RWPE2 (cell line): ENCODE results near the gene BACE2.
"Not testable (repeated sequence)": the region's sequence is repeated elsewhere in the genome, so short reads cannot be mapped to it uniquely, and the experiment has no call there.

ENCODE experiments used
- ATAC-seq: fragments of 200-7000 bp; cut with Tn5 transposase; 3 replicates; pipeline ENCODE4 v1.9.1; 2021; ENCODE audit warnings: low read depth
- DNase-seq: peaks from one replicate; pipeline ENCODE4 v3.0.0-alpha.2; 2020; ENCODE audit warnings: low spot score
- H3K27ac ChIP-seq: fragments of 450-650 bp; 2 replicates; pipeline ENCODE4 v1.5.1; 2017; ENCODE audit warnings: mild to moderate bottlenecking; ENCODE audit not compliant: poor library complexity, severe bottlenecking
- H3K27me3 ChIP-seq: fragments of 250-450 bp; sonication (Bioruptor Pico); 2 replicates; pipeline ENCODE4 v1.5.1; 2021; ENCODE audit warnings: mild to moderate bottlenecking, moderate library complexity; ENCODE audit not compliant: insufficient read depth, poor library complexity, severe bottlenecking
- H3K36me3 ChIP-seq: fragments of 250-450 bp; sonication (Bioruptor Pico); 2 replicates; pipeline ENCODE4 v1.5.1; 2020; ENCODE audit warnings: low read depth, mild to moderate bottlenecking, moderate library complexity
- H3K4me1 ChIP-seq: fragments of 250-450 bp; sonication (Bioruptor Pico); 2 replicates; pipeline ENCODE4 v1.5.1; 2021; ENCODE audit warnings: mild to moderate bottlenecking, moderate library complexity; ENCODE audit not compliant: insufficient read depth, poor library complexity, severe bottlenecking
- H3K4me3 ChIP-seq: fragments of 250-450 bp; sonication (Bioruptor Pico); 2 replicates; pipeline ENCODE4 v1.5.1; 2021; ENCODE audit warnings: mild to moderate bottlenecking, moderate library complexity; ENCODE audit not compliant: severe bottlenecking
- H3K9me3 ChIP-seq: fragments of 250-450 bp; sonication (Bioruptor Pico); 2 replicates; pipeline ENCODE4 v1.5.1; 2021; ENCODE audit warnings: mild to moderate bottlenecking, moderate library complexity; ENCODE audit not compliant: severe bottlenecking
- TF ChIP-seq, protein P1 (sequence below): fragments of 450-650 bp; IDR thresholded peaks from one replicate; pipeline ENCODE4 v1.5.1; 2017; ENCODE audit warnings: mild to moderate bottlenecking, moderate library complexity; ENCODE audit not compliant: poor library complexity, severe bottlenecking

BACE2 gene

DNA sequence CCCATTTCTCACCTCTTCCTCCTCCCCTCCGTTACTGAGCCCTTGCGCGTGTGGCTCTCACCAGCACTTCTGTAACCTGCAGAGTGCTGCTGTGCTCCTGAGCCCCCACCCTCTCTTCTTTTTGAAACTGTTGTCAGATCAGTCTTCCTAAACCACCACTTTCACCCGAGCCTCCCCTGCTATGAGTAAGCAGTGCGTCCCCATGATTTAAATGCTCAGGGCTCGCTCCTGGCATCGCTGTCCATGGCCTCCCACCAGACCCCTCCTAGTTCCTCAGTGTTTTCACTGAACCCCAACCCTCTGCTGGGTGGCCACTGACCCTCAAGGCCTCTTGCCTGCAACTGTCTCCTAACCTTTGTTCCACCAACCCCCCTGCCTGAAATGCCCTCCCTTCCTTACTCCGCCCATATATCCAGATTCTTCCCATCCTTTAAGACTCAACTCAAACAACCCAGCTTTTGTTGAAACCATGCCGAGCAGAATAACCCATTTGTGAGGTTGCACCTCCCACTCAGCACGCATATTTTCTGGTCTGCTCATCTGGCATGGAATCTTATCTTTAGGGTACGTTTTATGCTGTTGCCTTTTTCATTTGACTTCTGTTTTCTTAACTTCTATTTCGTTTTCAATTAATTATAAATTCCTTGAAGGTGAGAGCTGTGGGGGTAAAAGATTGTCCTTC, 84.1 kb downstream of the BACE2 start:
- TF ChIP-seq, protein P1, sequence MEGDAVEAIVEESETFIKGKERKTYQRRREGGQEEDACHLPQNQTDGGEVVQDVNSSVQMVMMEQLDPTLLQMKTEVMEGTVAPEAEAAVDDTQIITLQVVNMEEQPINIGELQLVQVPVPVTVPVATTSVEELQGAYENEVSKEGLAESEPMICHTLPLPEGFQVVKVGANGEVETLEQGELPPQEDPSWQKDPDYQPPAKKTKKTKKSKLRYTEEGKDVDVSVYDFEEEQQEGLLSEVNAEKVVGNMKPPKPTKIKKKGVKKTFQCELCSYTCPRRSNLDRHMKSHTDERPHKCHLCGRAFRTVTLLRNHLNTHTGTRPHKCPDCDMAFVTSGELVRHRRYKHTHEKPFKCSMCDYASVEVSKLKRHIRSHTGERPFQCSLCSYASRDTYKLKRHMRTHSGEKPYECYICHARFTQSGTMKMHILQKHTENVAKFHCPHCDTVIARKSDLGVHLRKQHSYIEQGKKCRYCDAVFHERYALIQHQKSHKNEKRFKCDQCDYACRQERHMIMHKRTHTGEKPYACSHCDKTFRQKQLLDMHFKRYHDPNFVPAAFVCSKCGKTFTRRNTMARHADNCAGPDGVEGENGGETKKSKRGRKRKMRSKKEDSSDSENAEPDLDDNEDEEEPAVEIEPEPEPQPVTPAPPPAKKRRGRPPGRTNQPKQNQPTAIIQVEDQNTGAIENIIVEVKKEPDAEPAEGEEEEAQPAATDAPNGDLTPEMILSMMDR: no peak
- Histone ChIP-seq H3K27ac (no peak overlapping the region), H3K27me3 (no peaks in the 10 kb centered on the region), H3K4me1 (no peaks in the 10 kb centered on the region), H3K9me3 (no peaks in the 10 kb centered on the region), H3K36me3 (peaks cover 12% of the 10 kb centered on the region), H3K4me3 (no peak overlapping the region)
- DNase-seq (no peak), ATAC-seq (no peak)

DNA sequence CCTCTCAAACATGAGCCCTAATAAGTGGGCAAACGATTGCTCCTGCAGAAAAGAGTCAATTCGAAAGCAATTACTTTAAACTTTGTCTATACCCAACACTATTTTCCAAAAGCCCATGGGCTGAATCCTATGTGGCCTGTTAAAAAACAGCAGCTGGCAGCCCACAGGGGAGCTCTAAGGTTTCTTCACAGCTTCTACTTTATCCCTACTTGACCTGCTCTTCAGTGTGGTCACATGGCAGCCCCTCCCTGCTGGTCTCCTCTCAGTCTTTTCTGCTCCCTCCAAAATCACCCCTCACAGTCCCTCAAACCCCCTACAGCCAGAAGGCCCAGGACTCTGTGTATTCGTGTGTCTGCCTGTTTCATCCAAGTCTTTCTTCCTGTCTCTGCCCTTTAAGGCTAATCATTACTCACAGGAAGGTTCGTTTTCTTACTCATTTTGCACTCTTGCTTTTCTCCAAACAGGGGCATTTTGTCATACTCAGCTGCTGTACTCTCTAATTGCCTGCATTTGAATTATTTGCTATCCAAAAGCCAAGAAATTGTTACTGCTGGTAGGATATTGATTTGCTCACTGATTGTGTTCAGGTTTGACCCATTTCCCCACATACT, 86.2 kb downstream of the BACE2 start:
- no peak for ATAC-seq
- H3K4me1 ChIP-seq: peaks cover 3% of the 10 kb centered on the region
- H3K27me3 ChIP-seq: no peaks in the 10 kb centered on the region
- H3K27ac ChIP-seq: no peak overlapping the region
- no peaks in the 10 kb centered on the region for H3K9me3 ChIP-seq
- no peak overlapping the region for H3K4me3 ChIP-seq
- DNase-seq: no peak
- peaks cover 12% of the 10 kb centered on the region for H3K36me3 ChIP-seq
- TF ChIP-seq, protein P1: no peak

DNA sequence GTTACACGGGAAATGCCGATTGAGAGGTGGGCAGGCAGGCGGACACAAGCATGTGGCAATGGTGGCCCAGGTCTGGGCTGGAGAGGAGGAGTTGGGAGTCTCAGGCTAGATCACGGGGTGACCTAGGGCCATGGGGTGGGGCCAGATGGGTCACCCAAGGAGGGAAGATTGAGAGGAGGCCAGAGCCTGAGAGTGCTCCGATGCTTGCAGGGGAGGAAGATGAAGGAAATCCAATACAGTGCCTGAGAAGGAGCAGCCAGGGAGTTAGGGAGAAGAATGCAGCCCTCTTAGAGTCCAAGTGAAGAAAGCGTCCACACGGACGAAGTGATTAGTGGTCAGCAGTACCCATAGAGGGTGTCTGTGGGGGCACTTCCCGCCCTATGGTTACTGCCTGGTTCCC, 87.2 kb downstream of the BACE2 start:
- TF ChIP-seq, protein P1: no peak
- peaks cover 3% of the 10 kb centered on the region for H3K4me1 ChIP-seq
- no peak overlapping the region for H3K4me3 ChIP-seq
- ATAC-seq (no peak), DNase-seq (no peak)
- no peaks in the 10 kb centered on the region for H3K27me3 ChIP-seq
- H3K36me3 ChIP-seq: peaks cover 12% of the 10 kb centered on the region
- no peak overlapping the region for H3K27ac ChIP-seq
- H3K9me3 ChIP-seq: no peaks in the 10 kb centered on the region

DNA sequence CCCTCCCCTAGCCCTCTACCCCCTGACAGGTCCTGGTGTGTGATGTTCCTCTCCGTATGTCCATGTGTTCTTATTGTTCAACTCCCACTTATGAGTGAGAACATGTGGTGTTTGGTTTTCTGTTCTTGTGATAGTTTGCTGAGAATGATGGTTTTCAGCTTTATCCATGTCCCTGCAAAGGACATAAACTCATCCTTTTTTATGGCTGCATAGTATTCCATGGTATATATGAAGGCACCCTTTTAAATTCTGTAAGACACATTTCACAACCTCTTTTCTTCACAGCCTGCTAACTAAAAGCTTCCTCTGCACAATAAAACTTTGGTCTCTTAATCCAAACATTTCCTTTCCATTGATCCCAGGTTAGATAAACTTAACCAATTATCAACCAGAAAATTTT, 88.3 kb downstream of the BACE2 start:
- H3K4me3 ChIP-seq, H3K4me1 ChIP-seq, H3K27me3 ChIP-seq, DNase-seq, H3K9me3 ChIP-seq, H3K36me3 ChIP-seq, ATAC-seq, H3K27ac ChIP-seq: not testable (repeated sequence)

DNA sequence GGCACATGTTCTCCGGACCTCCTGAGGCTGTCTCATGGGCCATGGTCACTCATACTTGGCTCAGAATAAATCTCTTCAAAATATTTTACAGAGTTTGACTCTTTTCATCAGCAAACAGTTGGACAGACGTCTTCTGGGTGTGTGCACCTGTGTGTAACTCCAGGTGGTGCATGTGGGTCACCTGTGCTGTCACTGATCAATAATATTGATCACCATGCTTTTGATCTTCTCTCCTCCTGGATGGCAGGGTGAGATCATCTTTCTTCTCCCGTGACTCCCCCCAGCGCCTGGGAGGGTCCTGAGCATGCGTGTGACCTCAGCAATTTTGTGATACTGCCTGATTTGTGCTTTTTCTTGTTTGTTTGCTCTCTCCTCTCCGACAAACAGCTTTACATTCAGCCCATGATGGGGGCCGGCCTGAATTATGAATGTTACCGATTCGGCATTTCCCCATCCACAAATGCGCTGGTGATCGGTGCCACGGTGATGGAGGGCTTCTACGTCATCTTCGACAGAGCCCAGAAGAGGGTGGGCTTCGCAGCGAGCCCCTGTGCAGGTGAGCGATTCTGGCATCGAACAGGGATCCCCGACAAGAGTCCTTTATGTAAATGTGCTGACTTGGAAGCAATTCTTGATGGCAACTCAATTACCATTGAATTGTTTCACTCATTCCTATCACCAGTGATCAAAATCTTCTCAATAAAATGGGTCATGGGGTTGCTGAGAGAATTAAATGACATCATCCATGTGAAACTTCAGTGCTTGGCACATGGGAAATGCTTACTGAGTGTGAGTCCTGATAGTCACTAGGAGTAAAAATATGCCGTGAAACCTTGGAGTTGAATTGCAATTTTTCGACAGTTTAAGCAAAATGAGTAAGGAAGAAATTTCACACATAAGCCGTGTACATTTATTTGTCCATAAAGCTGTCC, 89.1 kb downstream of the BACE2 start:
- H3K9me3 ChIP-seq: no peaks in the 10 kb centered on the region
- H3K27me3 ChIP-seq: no peaks in the 10 kb centered on the region

More for the DNA sequence above, 89.1 kb downstream of the BACE2 start:
- Histone ChIP-seq H3K4me1 (peaks cover 3% of the 10 kb centered on the region), H3K36me3 (peaks cover 4% of the 10 kb centered on the region), H3K27ac (no peak overlapping the region), H3K4me3 (no peak overlapping the region)
- DNase-seq: no peak
- TF ChIP-seq, protein P1: no peak
- ATAC-seq: no peak
